Mesenchymal stem cell (in vitro differentiated cells and primary cell): Measurements from ENCODE around the gene CAPZB.
A peak's percentile ranks its signal among the peaks of the same experiment; 100 is the strongest.

Experiments used
- DNase-seq: peaks from one replicate; pipeline ENCODE4 v3.0.0-alpha.2; 2013
- H2AFZ ChIP-seq: one replicate; pipeline ENCODE4 v1.6.1; 2013; ENCODE audit warnings: low read depth, mild to moderate bottlenecking, control low read depth, inconsistent platforms, low read length, moderate library complexity
- H2AK5ac ChIP-seq: 2 replicates; pipeline ENCODE4 v1.6.1; 2013; ENCODE audit warnings: low read length, moderate library complexity, mild to moderate bottlenecking, inconsistent platforms; ENCODE audit not compliant: severe bottlenecking
- H2BK120ac ChIP-seq: one replicate; pipeline ENCODE4 v1.6.1; 2013; ENCODE audit warnings: low read depth, mild to moderate bottlenecking, inconsistent platforms, low read length, moderate library complexity
- H2BK12ac ChIP-seq, 2 experiments: one replicate each; pipeline ENCODE4 v1.6.1; 2013; ENCODE audit warnings: inconsistent platforms in 2 of 2, low read length in 2 of 2, mild to moderate bottlenecking in 2 of 2, moderate library complexity in 2 of 2, control low read depth in 1 of 2
- H2BK15ac ChIP-seq: one replicate; pipeline ENCODE4 v1.6.1; 2013; ENCODE audit warnings: mild to moderate bottlenecking, low read depth, inconsistent platforms; ENCODE audit not compliant: poor library complexity, severe bottlenecking
- H2BK5ac ChIP-seq: 2 replicates; pipeline ENCODE4 v1.6.1; 2013; ENCODE audit warnings: low read depth, mild to moderate bottlenecking, low read length, control low read depth, inconsistent platforms; ENCODE audit not compliant: poor library complexity, severe bottlenecking
- H3K14ac ChIP-seq, 2 experiments: one replicate each; pipeline ENCODE4 v1.6.1; 2013; ENCODE audit warnings: inconsistent platforms in 2 of 2, low read length in 2 of 2, control low read depth in 1 of 2, mild to moderate bottlenecking in 1 of 2, moderate library complexity in 1 of 2
- H3K18ac ChIP-seq, 2 experiments: one replicate each; pipeline ENCODE4 v1.6.1; 2013; ENCODE audit warnings: inconsistent platforms in 2 of 2, low read length in 2 of 2, control low read depth in 1 of 2, low read depth in 1 of 2, mild to moderate bottlenecking in 1 of 2
- H3K23ac ChIP-seq, 2 experiments: one replicate each; pipeline ENCODE4 v1.6.1; 2013; ENCODE audit warnings: inconsistent platforms in 2 of 2, low read length in 2 of 2, mild to moderate bottlenecking in 2 of 2, moderate library complexity in 2 of 2, control low read depth in 1 of 2
- H3K27ac ChIP-seq: 2 replicates; pipeline ENCODE4 v1.5.1; 2013; ENCODE audit warnings: mild to moderate bottlenecking, moderate library complexity, low read length, control low read depth, inconsistent platforms; ENCODE audit not compliant: poor library complexity, severe bottlenecking
- H3K27me3 ChIP-seq, 2 experiments: 2 replicates each; pipeline versions ENCODE4 v1.6.1 to v1.7.0; 2013; ENCODE audit warnings: low read length in 2 of 2, mild to moderate bottlenecking in 2 of 2, moderate library complexity in 2 of 2, control low read depth in 1 of 2, inconsistent platforms in 1 of 2; ENCODE audit not compliant: control insufficient read depth in 1 of 2, insufficient read depth in 1 of 2
- H3K36me3 ChIP-seq, 2 experiments: 2 replicates each; pipeline versions ENCODE4 v1.6.1 to v1.7.0; 2013; ENCODE audit warnings: low read length in 2 of 2, control low read depth in 1 of 2, inconsistent platforms in 1 of 2, low read depth in 1 of 2, mild to moderate bottlenecking in 1 of 2; ENCODE audit not compliant: insufficient read depth in 2 of 2, control insufficient read depth in 1 of 2
- H3K4ac ChIP-seq, 2 experiments: one replicate each; pipeline ENCODE4 v1.6.1; 2013; ENCODE audit warnings: inconsistent platforms in 2 of 2, low read length in 2 of 2, mild to moderate bottlenecking in 2 of 2, moderate library complexity in 2 of 2, control low read depth in 1 of 2, low read depth in 1 of 2
- H3K4me1 ChIP-seq: 2 replicates; pipeline ENCODE4 v1.6.1; 2013; ENCODE audit warnings: low read depth, low read length, control low read depth; ENCODE audit not compliant: control insufficient read depth, insufficient read depth
- H3K4me2 ChIP-seq: 2 replicates; pipeline ENCODE4 v1.6.1; 2013; ENCODE audit warnings: low read length, mild to moderate bottlenecking, inconsistent platforms; ENCODE audit not compliant: poor library complexity, severe bottlenecking
- H3K4me3 ChIP-seq, 2 experiments: 2 replicates each; pipeline versions ENCODE4 v1.5.1 to v1.7.0; 2013; ENCODE audit warnings: low read length in 2 of 2, mild to moderate bottlenecking in 2 of 2, control low read depth in 1 of 2, low read depth in 1 of 2; ENCODE audit not compliant: insufficient read depth in 1 of 2
- H3K79me1 ChIP-seq: replicated peaks from 2 replicates; pipeline ENCODE4 v1.6.1; 2013; ENCODE audit warnings: mild to moderate bottlenecking, control low read depth, low read length, inconsistent platforms; ENCODE audit not compliant: poor library complexity, severe bottlenecking
- H3K9ac ChIP-seq: 2 replicates; pipeline ENCODE4 v1.7.0; 2013; ENCODE audit warnings: mild to moderate bottlenecking, low read length, moderate library complexity
- H3K9me3 ChIP-seq: 2 replicates; pipeline ENCODE4 v1.7.0; 2013; ENCODE audit warnings: mild to moderate bottlenecking, low read length; ENCODE audit not compliant: control insufficient read depth
- H4K8ac ChIP-seq: one replicate; pipeline ENCODE4 v1.6.1; 2013; ENCODE audit warnings: inconsistent platforms, mild to moderate bottlenecking, low read length, moderate library complexity
- H4K91ac ChIP-seq: one replicate; pipeline ENCODE4 v1.6.1; 2013; ENCODE audit warnings: mild to moderate bottlenecking, low read length, inconsistent platforms
- WGBS: methylation state at CpG from one replicate; pipeline ENCODE4 v1.1.7; 2013; ENCODE audit warnings: mixed read lengths; 5-methylcytosine and 5-hydroxymethylcytosine counted together

CAPZB gene

GRCh38 chr1:19370453-19371170, 114.7 kb downstream of the CAPZB start:
- Histone ChIP-seq H2BK15ac (no peak overlapping the region), H3K27ac (no peak overlapping the region), H3K9ac (no peak overlapping the region), H4K91ac (no peak overlapping the region), H2BK12ac (no peak overlapping the region), H2BK5ac (no peak overlapping the region), H3K4me1 (peaks cover 8% of the 10 kb centered on the region), H3K14ac (no peak overlapping the region), H3K23ac (peak overlapping the region in 1 of 2 experiments; percentile 32), H3K27me3 (no peaks in the 10 kb centered on the region), H3K4me3 (no peak overlapping the region), H2BK120ac (no peak overlapping the region), H3K4ac (no peak overlapping the region), H2AK5ac (no peak overlapping the region), H3K18ac (peak overlapping the region in 1 of 2 experiments; percentile 11), H3K79me1 (peaks cover 67% of the 10 kb centered on the region), H3K36me3 (peaks cover 54 to 78% of the 10 kb centered on the region in 2 experiments), H4K8ac (no peak overlapping the region), H2AFZ (no peak overlapping the region), H3K4me2 (no peak overlapping the region), H3K9me3 (no peaks in the 10 kb centered on the region)
- DNase-seq: no peak
- 95% methylated on average over 11 of the region's 13 CpGs for WGBS

- no peak overlapping the region for H3K27ac ChIP-seq
- no peak overlapping the region for H4K8ac ChIP-seq
- no peak overlapping the region for H3K4ac ChIP-seq
- WGBS: 95% methylated on average over 16 of the region's 16 CpGs
- no peak overlapping the region for H4K91ac ChIP-seq
- no peak overlapping the region for H2BK15ac ChIP-seq
- no peak overlapping the region for H2BK120ac ChIP-seq
- no peak overlapping the region for H2BK12ac ChIP-seq
- no peak overlapping the region for H3K18ac ChIP-seq
- no peak overlapping the region for H2AFZ ChIP-seq
- DNase-seq: no peak
- H2BK5ac ChIP-seq: no peak overlapping the region
- peaks cover 68% of the 10 kb centered on the region for H3K79me1 ChIP-seq
- H3K36me3 ChIP-seq: peaks cover 51 to 74% of the 10 kb centered on the region in 2 experiments
- H3K4me3 ChIP-seq: no peak overlapping the region
- H3K4me2 ChIP-seq: no peak overlapping the region
- peaks cover 8% of the 10 kb centered on the region for H3K4me1 ChIP-seq
- H3K27me3 ChIP-seq: no peaks in the 10 kb centered on the region
- H3K14ac ChIP-seq: no peak overlapping the region
- H2AK5ac ChIP-seq: no peak overlapping the region
- H3K23ac ChIP-seq: no peak overlapping the region
- no peak overlapping the region for H3K9ac ChIP-seq
- no peaks in the 10 kb centered on the region for H3K9me3 ChIP-seq
Measured at GRCh38 chr1:19369396-19370090, 115.8 kb downstream of the CAPZB start.

GRCh38 chr1:19368964-19369363, 116.4 kb downstream of the CAPZB start:
- no peak overlapping the region for H2AK5ac ChIP-seq
- no peak overlapping the region for H3K27ac ChIP-seq
- H2BK15ac ChIP-seq: no peak overlapping the region
- H3K36me3 ChIP-seq: peaks cover 51 to 68% of the 10 kb centered on the region in 2 experiments
- H3K4ac ChIP-seq: no peak overlapping the region
- H2BK5ac ChIP-seq: no peak overlapping the region
- no peak overlapping the region for H2AFZ ChIP-seq
- H3K4me3 ChIP-seq: no peak overlapping the region
- no peak overlapping the region for H4K91ac ChIP-seq
- peaks cover 8% of the 10 kb centered on the region for H3K4me1 ChIP-seq
- no peak overlapping the region for H2BK12ac ChIP-seq
- H3K23ac ChIP-seq: no peak overlapping the region
- H3K79me1 ChIP-seq: peaks cover 64% of the 10 kb centered on the region
- no peak overlapping the region for H2BK120ac ChIP-seq
- no peaks in the 10 kb centered on the region for H3K9me3 ChIP-seq
- no peak overlapping the region for H3K4me2 ChIP-seq
- no peak overlapping the region for H3K14ac ChIP-seq
- H3K27me3 ChIP-seq: no peaks in the 10 kb centered on the region
- no peak overlapping the region for H3K18ac ChIP-seq
- no peak for DNase-seq
- H3K9ac ChIP-seq: no peak overlapping the region
- WGBS: 98% methylated on average over 5 of the region's 5 CpGs
- no peak overlapping the region for H4K8ac ChIP-seq

- 97% methylated on average over 5 of the region's 5 CpGs for WGBS
- peak overlapping the region in 1 of 2 experiments; percentile 26 for H3K14ac ChIP-seq
- H2BK12ac ChIP-seq: no peak overlapping the region
- H3K27me3 ChIP-seq: no peaks in the 10 kb centered on the region
- no peak overlapping the region for H3K4me2 ChIP-seq
- H4K8ac ChIP-seq: no peak overlapping the region
- H4K91ac ChIP-seq: no peak overlapping the region
- H3K27ac ChIP-seq: no peak overlapping the region
- H2AFZ ChIP-seq: no peak overlapping the region
- no peaks in the 10 kb centered on the region for H3K9me3 ChIP-seq
- H3K18ac ChIP-seq: no peak overlapping the region
- H2AK5ac ChIP-seq: no peak overlapping the region
- H2BK120ac ChIP-seq: no peak overlapping the region
- no peak overlapping the region for H3K4ac ChIP-seq
- no peak overlapping the region for H3K4me3 ChIP-seq
- no peak overlapping the region for H2BK5ac ChIP-seq
- H3K4me1 ChIP-seq: peaks cover 8% of the 10 kb centered on the region
- DNase-seq: no peak
- no peak overlapping the region for H3K23ac ChIP-seq
- H3K79me1 ChIP-seq: peaks cover 62% of the 10 kb centered on the region
- H2BK15ac ChIP-seq: no peak overlapping the region
- H3K9ac ChIP-seq: no peak overlapping the region
- peaks cover 49 to 66% of the 10 kb centered on the region in 2 experiments for H3K36me3 ChIP-seq
Measured at GRCh38 chr1:19368050-19368449, 117.3 kb downstream of the CAPZB start.
